Measurements from ENCODE around the gene GNA12. TPM values are rescaled to one million over a fixed set of nuclear protein-coding genes. Genes with fewer than 3 reads are reported as not detected.
"Not testable (repeated sequence)": the region's sequence is repeated elsewhere in the genome, so short reads cannot be mapped to it uniquely, and the experiment has no call there.

The GNA12 gene
- total RNA-seq, 8 experiments from 2014 or later = 9.7 to 33.3 (median 20.5) TPM

DNA sequence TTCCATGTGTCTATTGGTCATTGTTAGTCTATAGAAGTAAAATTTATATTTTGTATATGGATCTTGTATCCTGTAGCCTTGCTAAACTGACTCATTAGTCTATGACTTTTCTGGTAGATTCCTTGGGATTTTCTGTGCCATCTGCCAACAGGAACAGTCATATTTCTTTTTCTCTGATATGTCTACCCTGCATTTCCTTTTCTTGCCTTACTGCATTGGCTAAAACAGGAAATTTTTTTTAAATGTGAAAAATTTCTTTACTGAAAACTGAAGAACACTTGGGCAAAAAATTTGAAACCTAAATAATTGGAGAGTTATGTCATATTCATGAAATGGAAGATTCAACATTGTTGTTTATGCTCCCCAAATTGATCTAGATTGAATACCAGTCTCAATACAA is 88.6 kb downstream of the GNA12 start:
- ATAC-seq (replicated peaks in 6 of 8) = no peak

DNA sequence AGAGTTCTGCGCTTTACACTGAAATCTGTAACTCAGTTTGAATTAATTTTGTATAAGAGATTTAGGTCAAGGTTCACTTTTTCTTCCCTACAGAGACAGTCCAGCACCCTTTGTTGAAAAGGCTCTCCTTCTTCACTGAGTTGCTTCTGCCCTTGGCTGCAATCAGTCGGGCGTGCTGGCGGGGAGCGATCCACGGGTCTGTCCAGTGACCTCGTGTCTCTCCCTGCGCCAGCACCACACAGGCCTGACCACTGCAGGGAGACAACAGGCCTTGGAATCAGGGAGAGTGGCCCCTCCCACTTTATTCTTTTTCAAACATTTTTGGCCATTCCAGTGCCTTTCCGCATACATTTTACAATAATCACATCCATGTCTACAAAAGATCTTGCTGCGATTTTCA is 89.2 kb downstream of the GNA12 start:
- WGBS, 10 experiments = 70 to 100% (median 97%) methylated on average over 1 to 10 of the region's 10 CpGs; no CpG with 5 or more reads in 2 of the 10 experiments
- H3K27ac ChIP-seq = no peak overlapping the region
- peaks cover 25% of the 10 kb centered on the region in 2 donors for H3K4me1 ChIP-seq (replicated peaks in 1 of 2)
- ATAC-seq (replicated peaks in 6 of 8) = no peak
- no peak overlapping the region for H3K4me3 ChIP-seq
- in situ Hi-C loops (cut with MboI; ENCODE audit: low pct_unique_long_range_greater_than_20kb in 2 of 9, low sequenced_read_pairs in 9 of 9, unreplicated experiment in 9 of 9) = no loop called here

More for the DNA sequence above, 88.6 kb downstream of the GNA12 start:
- H3K4me3 ChIP-seq = no peak overlapping the region
- peaks cover 31 to 32% of the 10 kb centered on the region in 2 donors for H3K4me1 ChIP-seq (replicated peaks in 1 of 2)
- in situ Hi-C loops (cut with MboI; ENCODE audit: low pct_unique_long_range_greater_than_20kb in 2 of 9, low sequenced_read_pairs in 9 of 9, unreplicated experiment in 9 of 9) = no loop called here
- H3K27ac ChIP-seq = no peak overlapping the region

DNA sequence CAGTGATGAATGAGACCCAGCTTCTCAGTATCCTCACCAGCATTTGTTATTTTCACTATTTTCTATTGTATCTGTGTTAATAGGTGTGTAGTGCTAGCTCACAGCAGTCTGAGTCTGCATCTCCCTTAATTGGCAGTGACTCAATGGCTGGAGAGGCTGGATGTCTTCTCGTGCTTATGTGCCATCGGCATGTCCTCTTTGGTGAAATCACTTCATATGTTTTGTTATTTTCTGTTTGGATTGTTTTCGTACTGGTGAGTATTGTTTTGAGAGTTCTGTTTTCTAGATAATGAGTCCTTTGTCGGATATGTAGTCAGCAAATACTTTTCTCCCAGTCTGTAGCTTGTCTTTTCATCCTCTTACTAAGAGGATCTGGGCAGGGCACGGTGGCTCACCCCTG is 90.0 kb downstream of the GNA12 start:
- H3K4me1 ChIP-seq (replicated peaks in 1 of 2) = peaks cover 17 to 18% of the 10 kb centered on the region in 2 donors
- H3K4me3 ChIP-seq = no peak overlapping the region
- WGBS, 10 experiments = 89 to 100% (median 97%) methylated on average over 1 to 5 of the region's 5 CpGs; no CpG with 5 or more reads in 2 of the 10 experiments
- H3K27ac ChIP-seq = no peak overlapping the region
- no peak for ATAC-seq (replicated peaks in 6 of 8)
- in situ Hi-C loops (cut with MboI; ENCODE audit: low pct_unique_long_range_greater_than_20kb in 2 of 9, low sequenced_read_pairs in 9 of 9, unreplicated experiment in 9 of 9) = no loop called here

DNA sequence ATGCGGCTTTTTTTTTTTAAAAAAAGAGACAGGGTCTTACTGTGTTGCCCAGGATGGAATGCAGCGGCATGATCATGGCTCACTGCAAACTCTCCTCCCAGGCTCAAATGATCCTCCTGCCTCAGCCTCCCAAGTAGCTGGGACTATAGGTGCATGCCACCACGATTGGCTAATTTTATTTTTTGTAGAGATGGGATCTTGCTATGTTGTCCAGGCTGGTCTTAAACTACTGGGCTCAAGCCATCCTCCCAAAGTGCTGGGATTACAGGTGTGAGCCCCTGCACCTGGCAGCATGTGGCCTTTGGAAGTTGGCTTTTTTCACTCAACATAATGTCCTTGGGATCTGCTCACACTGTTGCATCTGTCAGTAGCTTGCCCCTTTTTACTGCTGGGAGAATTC is 91.0 kb downstream of the GNA12 start:
- 89 to 100% (median 100%) methylated on average over 1 to 3 of the region's 3 CpGs; no CpG with 5 or more reads in 3 of the 10 experiments for WGBS, 10 experiments

DNA sequence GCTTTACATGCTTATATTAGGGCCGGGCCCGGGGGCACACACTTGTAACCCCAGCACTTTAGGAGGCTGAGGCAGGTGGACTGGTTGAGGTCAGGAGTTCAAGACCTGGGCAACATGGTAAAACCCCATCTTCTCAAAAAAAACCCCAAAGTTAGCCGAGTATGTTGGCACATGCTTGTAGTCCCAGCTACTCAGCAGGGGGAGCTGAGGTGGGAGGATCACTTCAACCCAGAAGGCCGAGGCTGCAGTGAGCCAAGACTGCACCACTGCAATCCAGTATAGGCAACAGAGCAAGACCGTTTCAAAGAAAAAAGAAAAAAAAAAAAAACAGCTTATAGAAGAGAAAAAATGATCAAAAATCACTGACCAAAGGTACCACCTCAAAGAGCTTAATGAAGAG is 93.0 kb downstream of the GNA12 start:
- WGBS, 10 experiments = 33 to 94% (median 72%) methylated on average over 1 to 5 of the region's 5 CpGs; no CpG with 5 or more reads in 1 of the 10 experiments
- no peak for ATAC-seq (replicated peaks in 6 of 8)

More for the DNA sequence above, 91.0 kb downstream of the GNA12 start:
- ATAC-seq (replicated peaks in 6 of 8) = no peak
- no peak overlapping the region for H3K27ac ChIP-seq
- H3K4me3 ChIP-seq = no peak overlapping the region
- peaks cover 11% of the 10 kb centered on the region in 2 donors for H3K4me1 ChIP-seq (replicated peaks in 1 of 2)
- in situ Hi-C loops (cut with MboI; ENCODE audit: low pct_unique_long_range_greater_than_20kb in 2 of 9, low sequenced_read_pairs in 9 of 9, unreplicated experiment in 9 of 9) = no loop called here

DNA sequence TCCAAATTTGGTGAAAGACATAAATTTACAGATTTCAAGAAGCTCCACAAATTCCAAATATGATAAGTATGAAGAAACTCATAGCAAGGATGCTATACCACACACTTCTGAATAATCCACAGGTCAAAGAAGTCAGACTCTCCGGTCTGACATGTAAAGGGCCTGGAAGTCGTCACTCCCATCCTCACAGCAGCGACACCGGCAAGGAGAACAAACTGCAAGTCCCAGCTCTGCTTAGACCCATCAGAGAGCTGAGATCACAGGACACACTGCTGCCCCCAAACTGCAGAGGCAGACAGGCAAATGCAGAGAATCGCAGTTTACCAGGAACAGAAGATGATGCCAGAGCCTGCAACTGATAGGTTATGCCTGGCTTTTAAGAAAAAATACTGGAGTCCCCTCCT is 94.1 kb downstream of the GNA12 start:
- 81 to 100% (median 100%) methylated on average over 1 to 5 of the region's 5 CpGs; no CpG with 5 or more reads in 3 of the 10 experiments for WGBS, 10 experiments
- in situ Hi-C loops (cut with MboI; ENCODE audit: low pct_unique_long_range_greater_than_20kb in 2 of 9, low sequenced_read_pairs in 9 of 9, unreplicated experiment in 9 of 9) = no loop called here
- no peak for ATAC-seq (replicated peaks in 6 of 8)
- no peak overlapping the region for H3K4me3 ChIP-seq
- no peak overlapping the region for H3K27ac ChIP-seq
- no peaks in the 10 kb centered on the region for H3K4me1 ChIP-seq (replicated peaks in 1 of 2)

More for the DNA sequence above, 93.0 kb downstream of the GNA12 start:
- in situ Hi-C loops (cut with MboI; ENCODE audit: low pct_unique_long_range_greater_than_20kb in 2 of 9, low sequenced_read_pairs in 9 of 9, unreplicated experiment in 9 of 9) = no loop called here
- Histone ChIP-seq H3K27ac (no peak overlapping the region), H3K4me1 (replicated peaks in 1 of 2) (no peaks in the 10 kb centered on the region), H3K4me3 (no peak overlapping the region)

DNA sequence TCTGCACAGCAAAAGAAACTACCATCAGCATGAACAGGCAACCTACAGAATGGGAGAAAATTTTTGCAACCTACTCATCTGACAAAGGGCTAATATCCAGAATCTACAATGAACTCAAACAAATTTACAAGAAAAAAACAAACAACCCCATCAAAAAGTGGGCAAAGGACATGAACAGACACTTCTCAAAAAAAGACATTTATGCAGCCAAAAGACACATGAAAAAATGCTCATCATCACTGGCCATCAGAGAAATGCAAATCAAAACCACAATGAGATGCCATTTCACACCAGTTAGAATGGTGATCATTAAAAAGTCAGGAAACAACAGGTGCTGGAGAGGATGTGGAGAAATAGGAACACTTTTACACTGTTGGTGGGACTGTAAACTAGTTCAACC is 95.4 kb downstream of the GNA12 start:
- in situ Hi-C loops (cut with MboI; ENCODE audit: low pct_unique_long_range_greater_than_20kb in 2 of 9, low sequenced_read_pairs in 9 of 9, unreplicated experiment in 9 of 9); H3K4me3 ChIP-seq; H3K27ac ChIP-seq; H3K4me1 ChIP-seq (replicated peaks in 1 of 2); ATAC-seq (replicated peaks in 6 of 8): not testable (repeated sequence)

DNA sequence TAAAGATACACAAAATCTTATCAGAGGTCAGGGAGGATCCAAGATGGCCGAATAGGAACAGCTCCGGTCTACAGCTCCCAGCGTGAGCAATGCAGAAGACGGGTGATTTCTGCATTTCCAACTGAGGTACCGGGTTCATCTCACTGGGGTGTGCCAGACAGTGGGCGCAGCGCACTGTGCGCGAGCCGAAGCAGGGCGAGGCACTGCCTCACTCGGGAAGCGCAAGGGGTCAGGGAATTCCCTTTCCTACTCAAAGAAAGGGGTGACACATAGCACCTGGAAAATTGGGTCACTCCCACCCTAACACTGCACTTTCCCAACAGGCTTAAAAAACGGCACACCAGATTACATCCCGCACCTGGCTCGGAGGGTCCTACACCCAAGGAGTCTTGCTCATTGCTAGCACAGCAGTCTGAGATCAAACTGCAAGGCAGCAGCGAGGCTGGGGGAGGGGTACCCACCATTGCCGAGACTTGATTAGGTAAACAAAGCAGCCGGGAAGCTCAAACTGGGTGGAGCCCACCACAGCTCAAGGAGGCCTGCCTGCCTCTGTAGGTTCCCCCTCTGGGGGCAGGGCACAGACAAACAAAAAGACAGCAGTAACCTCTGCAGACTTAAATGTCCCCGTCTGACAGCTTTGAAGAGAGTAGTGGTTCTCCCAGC is 100.5 kb downstream of the GNA12 start:
- H3K27ac ChIP-seq; ATAC-seq (replicated peaks in 6 of 8); H3K4me1 ChIP-seq (replicated peaks in 1 of 2); H3K4me3 ChIP-seq; in situ Hi-C loops (cut with MboI; ENCODE audit: low pct_unique_long_range_greater_than_20kb in 2 of 9, low sequenced_read_pairs in 9 of 9, unreplicated experiment in 9 of 9): not testable (repeated sequence)
- WGBS, 10 experiments = 100% methylated on average over 1 to 4 of the region's 20 CpGs; no CpG with 5 or more reads in 4 of the 10 experiments

DNA sequence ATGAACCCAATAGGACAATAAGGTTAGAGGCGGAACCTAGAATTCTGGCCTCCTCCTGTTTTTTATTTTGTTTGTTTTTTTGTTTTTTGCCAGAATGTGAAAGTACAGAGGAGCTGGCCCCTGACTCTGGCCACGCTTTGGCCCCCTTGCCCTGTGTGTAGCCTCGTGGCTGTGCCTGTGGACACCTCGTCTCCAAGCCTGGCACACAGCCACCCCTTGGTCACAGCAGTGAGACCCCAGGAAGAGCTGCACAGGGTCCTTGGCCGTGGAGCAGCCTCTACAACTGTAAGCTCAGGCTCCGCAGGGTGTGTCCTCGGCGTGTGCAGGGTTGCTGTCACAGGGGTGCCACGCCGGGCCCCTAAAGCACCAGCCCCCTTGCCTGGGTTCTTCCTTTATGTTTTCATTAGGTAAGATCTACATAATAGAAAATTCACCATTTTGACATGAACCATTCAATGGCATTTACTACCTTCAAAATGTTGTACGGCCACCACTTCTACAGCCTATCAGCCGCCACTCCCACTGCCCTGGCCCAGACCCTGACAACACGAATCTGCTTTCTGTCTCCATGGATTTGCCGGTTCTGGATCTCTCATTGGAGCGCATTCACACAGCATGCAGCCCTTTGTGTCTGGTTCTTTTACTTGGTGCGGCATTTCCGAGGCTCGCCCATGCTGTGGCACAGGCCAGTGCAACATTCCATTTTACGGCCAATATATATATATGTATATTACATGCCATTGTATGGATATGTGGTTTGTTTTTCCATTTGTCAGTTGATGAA is 105.2 kb downstream of the GNA12 start:
- Histone ChIP-seq H3K27ac (no peak overlapping the region), H3K4me1 (replicated peaks in 1 of 2) (peaks cover 17 to 19% of the 10 kb centered on the region in 2 donors), H3K4me3 (no peak overlapping the region)
- no peak for ATAC-seq (replicated peaks in 6 of 8)
- 89 to 100% (median 97%) methylated on average over 1 to 13 of the region's 19 CpGs; no CpG with 5 or more reads in 2 of the 10 experiments for WGBS, 10 experiments
- in situ Hi-C loops (cut with MboI; ENCODE audit: low pct_unique_long_range_greater_than_20kb in 2 of 9, low sequenced_read_pairs in 9 of 9, unreplicated experiment in 9 of 9) = no loop called here

DNA sequence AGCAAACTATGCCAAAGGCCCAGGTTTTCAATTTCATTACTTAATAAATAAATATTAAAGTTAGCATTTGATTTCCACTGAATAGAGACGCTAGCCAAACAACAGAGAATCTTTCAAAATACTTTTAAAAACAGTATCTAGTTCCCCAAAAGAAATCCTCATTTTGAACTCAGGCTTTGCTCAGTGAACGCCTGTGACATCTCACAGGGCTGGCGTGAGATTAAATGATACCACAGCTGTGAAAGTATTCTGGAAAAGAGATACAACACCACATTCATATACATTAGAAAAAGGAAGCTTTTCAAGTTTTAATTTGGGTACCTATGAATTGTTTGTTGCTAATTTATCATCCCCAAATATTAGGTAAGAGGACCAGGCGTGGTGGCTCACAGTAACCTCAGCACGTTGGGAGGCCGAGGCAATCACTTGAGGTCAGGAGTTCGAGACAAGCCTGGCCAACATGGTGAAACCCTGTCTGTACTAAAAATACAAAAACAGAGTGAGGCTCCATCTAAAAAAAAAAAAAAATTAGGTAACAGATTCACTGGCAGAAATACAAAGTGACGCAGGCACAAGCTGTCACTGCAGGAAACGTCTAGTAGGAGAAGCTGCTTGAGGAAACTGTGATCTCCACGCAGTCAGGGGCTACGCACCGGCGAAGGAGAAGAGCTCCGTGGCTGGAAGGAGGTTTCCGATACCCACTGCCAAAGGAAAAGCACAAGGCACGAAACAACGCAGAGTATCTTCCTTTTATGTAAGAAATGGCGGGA is 106.2 kb downstream of the GNA12 start:
- no peak for ATAC-seq (replicated peaks in 6 of 8)
- Histone ChIP-seq H3K4me3 (no peak overlapping the region), H3K27ac (no peak overlapping the region), H3K4me1 (replicated peaks in 1 of 2) (peaks cover 18 to 24% of the 10 kb centered on the region in 2 donors)
- 85 to 100% (median 91%) methylated on average over 5 to 18 of the region's 18 CpGs for WGBS, 10 experiments
- in situ Hi-C loops (cut with MboI; ENCODE audit: low pct_unique_long_range_greater_than_20kb in 2 of 9, low sequenced_read_pairs in 9 of 9, unreplicated experiment in 9 of 9) = no loop called here

DNA sequence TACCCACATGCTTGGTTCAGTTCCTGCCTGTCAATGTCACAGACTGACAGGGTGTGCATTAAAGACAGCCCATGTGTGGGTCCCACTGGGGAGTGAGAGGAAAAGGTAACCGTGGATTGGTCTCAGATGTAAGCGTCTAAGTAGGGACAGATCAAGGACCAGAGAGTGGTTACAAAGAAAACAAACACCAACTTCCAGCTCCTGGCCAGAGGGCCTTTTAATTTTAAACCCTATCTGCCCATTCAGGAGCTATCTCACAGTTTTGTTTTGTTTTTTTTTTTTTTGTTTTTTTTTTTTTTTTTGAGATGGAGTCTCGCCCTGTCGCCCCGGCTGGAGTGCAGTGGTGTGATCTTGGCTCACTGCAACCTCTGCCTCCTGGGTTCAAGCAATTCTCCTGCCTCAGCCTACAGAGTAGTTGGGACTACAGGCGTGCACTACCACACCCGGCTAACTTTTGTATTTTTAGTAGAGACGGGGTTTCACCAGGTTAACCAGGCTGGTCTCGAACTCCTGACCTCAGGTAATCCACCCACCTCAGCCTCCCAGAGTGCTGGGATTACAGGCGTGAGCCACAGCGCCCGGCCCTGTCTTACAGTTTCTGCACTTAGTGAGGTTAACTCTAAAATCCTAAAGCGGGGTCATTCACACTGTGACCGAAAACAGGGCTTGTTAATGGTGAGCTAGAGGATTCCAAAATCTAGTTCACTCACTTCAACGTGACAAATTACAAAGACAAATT is 106.9 kb downstream of the GNA12 start:
- WGBS, 10 experiments = 80 to 100% (median 93%) methylated on average over 1 to 8 of the region's 15 CpGs; no CpG with 5 or more reads in 3 of the 10 experiments
- H3K27ac ChIP-seq; H3K4me3 ChIP-seq; ATAC-seq (replicated peaks in 6 of 8); in situ Hi-C loops (cut with MboI; ENCODE audit: low pct_unique_long_range_greater_than_20kb in 2 of 9, low sequenced_read_pairs in 9 of 9, unreplicated experiment in 9 of 9): not testable (repeated sequence)
- peaks cover 18 to 24% of the 10 kb centered on the region in 2 donors for H3K4me1 ChIP-seq (replicated peaks in 1 of 2)

DNA sequence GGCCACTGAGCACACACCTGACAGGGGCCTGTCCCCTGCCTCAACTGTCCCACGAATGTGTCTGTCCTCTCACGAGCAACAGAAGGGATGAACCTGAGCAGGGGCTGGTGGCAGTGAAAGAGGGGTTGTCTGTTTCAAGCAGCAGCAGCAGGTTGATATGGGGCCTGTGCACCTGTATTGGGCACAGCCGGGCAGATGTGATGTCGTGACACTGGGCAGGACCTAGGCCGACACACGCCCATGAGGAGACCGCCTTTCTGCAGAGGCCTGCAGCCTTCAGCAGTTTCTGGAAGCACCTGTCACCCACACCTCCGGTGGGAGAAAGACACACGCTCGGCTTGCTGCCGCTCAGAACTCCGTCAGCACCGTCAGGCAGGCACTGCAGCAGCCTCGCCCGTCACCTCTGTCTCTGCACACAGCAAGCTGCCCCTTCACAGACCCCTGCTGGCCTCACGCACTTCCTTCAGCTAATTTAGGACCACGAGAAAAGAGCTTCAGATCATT is 107.6 kb downstream of the GNA12 start:
- in situ Hi-C loops (cut with MboI; ENCODE audit: low pct_unique_long_range_greater_than_20kb in 2 of 9, low sequenced_read_pairs in 9 of 9, unreplicated experiment in 9 of 9) = no loop called here
- Histone ChIP-seq H3K4me1 (replicated peaks in 1 of 2) (peaks cover 18 to 24% of the 10 kb centered on the region in 2 donors), H3K27ac (no peak overlapping the region), H3K4me3 (no peak overlapping the region)
- ATAC-seq (replicated peaks in 6 of 8) = no peak
- WGBS, 10 experiments = 66 to 100% (median 94%) methylated on average over 2 to 13 of the region's 17 CpGs; no CpG with 5 or more reads in 5 of the 10 experiments

All from motor neuron (in vitro differentiated cells).